GM19043 (cell line): ENCODE measurements around the gene CREB3L4.
A peak's percentile ranks its signal among the peaks of the same experiment; 100 is the strongest.

ENCODE experiments used
- ATAC-seq: cut with Tn5 transposase; IDR thresholded peaks from one replicate; pipeline ENCODE4 v1.9.1; 2021; ENCODE audit warnings: low read depth; ENCODE audit not compliant: unreplicated experiment

Gene CREB3L4, protein sequence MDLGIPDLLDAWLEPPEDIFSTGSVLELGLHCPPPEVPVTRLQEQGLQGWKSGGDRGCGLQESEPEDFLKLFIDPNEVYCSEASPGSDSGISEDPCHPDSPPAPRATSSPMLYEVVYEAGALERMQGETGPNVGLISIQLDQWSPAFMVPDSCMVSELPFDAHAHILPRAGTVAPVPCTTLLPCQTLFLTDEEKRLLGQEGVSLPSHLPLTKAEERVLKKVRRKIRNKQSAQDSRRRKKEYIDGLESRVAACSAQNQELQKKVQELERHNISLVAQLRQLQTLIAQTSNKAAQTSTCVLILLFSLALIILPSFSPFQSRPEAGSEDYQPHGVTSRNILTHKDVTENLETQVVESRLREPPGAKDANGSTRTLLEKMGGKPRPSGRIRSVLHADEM

DNA sequence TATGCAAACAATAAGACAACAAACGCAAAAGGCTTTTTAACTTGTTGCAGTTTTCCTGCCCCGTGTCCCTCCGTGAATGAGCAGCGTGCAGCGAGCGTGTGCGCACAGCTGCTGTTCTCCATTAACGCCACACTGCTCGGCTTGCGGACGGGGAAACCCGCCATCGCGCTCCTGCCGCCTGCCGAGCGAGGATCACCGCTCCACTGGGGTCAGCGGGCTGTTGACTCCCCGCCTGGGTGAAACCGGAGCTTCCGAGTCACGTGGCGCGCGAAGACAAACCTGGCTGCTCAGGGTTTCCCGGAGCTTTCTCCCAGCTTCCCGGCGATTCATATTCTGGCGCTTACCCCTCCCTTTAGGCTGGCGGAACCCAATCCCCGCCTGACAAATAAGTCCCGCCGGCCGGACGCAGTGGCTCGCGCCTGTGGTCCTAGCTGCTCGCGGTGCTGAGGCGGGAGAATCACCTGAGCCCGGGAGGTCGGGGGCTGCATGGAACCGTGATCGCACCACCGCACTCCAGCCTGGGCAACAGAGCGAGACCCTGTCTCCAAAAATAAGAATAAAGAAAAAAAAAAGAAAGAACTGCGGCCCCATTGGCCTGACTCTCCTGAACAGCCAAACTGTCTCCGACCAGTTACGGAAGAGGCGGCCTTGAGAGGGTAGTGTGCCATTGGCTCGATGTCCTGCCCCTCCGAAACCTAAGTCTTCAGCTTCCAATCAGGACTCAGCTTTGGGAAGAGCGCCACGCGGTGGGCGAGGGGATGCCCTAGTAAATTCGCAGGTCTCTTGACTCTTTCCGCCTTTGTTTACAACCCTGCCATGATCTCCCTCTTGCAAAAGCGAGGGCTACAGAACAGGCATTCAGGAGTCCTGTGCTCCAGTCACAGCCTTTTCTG lies at the start of gene CREB3L4:
TSS of gene CREB3L4 (plus strand) at position 796 of the 893 bp plus-strand sequence. CDS start 624 bp downstream, outside the sequence.
- ATAC-seq, result peak; percentile 80

DNA sequence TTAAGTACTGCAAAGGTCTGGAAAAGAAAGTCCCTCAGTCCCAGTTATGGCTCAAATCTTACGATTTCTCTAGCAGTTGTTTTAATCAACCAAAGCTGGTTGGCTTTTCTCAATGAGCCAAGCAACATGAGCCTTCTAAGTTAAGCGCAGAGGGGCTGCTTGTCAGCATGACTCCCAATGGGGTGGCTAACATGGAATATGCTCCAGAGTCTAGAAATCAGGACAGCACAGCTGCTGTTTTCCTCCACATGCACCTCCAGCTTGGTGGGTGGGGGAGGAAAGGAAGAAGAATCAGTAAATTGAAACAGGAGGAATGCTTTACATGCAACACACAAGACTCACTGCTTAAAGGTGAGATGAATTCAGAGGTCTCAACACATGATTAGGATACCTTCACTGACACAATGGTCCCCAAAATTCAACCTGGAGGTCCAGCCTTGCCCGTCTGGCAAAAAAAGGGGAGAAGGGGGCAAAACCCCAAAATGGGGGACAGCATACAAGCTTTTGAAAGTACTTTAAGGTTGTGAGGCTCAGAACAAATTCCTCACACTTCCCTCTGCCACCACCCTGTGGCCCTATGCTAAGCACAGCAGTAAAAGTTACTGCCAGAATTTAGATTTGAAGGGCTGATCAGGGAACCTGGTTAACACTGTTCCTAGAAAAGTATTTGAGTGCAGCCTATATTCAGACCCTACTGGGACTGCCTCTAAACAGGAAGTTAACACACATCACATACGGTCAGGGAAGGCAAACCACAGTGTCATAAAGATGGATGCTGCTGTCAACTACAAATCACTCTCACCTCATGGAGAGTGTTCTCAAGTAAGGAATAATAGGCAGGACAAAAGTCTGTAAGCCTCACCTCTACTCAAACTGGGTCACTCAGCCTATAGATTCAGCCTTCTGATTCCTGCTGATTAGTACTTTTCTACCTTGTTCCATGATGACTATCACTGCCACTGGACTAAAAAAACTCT lies 47.5 kb upstream of the CREB3L4 start:
- ATAC-seq, result no peak

DNA sequence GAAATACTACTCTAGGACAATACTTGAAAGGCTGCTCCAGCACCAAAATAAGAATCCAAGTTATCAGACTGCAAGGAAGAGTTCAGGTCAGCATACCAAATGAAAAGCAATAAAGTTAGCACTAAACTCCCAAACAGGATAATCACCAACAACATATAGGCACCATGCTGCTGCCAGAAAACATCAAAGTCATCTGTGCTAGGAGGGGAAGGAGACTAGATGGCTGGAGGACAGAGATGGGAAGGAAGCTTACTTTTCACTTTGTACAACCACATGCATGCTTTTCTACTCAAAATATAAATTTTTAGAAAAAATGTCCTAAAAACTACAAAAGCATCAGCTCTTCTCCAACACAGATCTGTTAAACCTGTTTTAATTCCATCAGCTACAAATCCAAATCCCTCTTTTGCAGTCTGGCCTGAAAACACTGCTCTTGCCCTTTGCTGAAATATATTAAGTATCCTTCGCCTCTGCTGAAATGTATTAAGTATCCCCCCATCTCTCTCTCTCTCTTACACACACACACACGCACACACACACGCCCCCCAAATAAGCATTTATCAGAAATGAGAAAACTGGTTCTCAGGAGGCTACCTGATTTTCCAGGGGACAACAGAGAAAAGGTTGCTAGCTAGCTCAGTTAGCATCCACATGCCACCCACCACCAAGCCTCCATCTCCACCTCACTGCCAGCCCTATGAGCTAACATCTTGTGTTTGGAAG lies 46.5 kb upstream of the CREB3L4 start:
- no peak for ATAC-seq

DNA sequence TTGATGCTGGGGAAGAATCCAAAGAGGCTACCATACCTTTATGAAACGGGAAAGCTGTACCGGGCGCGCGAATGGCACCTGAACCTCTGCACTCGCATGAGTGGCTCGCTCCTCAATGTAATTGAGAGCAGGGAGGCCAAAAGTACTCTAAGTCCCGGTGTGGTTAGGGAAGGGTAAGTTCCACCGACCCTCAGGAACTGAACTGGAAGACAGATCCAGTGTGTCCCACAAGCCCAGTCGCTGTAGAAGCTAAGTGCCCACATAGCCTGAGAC lies 46.0 kb upstream of the CREB3L4 start:
- no peak for ATAC-seq

DNA sequence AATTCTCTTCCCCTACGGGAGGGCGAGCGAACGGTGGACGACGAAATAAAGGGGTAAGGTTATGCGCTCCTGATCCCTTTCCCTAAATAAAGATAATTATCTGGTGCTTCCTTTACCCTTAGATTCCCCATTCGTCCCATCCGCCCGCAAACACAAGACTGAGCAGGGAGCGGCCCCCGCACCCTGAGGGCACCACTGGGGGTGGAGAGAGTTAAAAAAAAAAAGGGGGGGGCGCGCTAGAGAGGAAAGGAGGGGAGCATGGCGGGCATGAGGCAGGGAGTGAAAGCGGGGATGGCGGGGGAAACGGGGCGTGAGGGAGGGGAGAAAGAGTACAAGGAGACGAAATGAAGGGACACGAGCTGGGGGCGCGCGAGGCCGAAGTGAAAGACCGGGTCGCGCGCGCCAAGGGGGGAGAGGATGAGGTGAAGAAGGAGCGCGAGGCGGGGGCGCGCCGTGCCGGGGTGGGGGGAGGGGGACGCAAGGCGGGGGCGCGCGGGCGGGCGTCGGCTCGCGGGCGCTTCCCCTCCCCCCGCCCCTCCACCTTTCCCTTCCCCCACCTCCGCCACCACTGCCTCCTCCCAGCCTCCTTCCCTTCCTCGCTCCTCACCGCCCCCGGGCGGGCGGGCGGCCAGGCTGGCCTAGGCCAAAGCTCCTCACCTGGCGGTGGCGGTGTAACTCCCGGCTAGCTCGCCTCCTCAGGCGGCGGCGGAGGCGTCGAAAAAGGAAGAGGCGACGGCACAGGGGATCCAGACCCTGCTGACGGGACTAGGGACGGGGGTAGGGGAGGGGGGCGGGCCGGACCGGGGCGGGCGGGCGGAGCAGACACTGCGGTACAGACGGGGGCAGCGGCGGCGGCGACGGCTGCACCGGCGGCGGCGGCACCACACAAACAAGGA lies 45.4 kb upstream of the CREB3L4 start:
- ATAC-seq, result peak; percentile 21

DNA sequence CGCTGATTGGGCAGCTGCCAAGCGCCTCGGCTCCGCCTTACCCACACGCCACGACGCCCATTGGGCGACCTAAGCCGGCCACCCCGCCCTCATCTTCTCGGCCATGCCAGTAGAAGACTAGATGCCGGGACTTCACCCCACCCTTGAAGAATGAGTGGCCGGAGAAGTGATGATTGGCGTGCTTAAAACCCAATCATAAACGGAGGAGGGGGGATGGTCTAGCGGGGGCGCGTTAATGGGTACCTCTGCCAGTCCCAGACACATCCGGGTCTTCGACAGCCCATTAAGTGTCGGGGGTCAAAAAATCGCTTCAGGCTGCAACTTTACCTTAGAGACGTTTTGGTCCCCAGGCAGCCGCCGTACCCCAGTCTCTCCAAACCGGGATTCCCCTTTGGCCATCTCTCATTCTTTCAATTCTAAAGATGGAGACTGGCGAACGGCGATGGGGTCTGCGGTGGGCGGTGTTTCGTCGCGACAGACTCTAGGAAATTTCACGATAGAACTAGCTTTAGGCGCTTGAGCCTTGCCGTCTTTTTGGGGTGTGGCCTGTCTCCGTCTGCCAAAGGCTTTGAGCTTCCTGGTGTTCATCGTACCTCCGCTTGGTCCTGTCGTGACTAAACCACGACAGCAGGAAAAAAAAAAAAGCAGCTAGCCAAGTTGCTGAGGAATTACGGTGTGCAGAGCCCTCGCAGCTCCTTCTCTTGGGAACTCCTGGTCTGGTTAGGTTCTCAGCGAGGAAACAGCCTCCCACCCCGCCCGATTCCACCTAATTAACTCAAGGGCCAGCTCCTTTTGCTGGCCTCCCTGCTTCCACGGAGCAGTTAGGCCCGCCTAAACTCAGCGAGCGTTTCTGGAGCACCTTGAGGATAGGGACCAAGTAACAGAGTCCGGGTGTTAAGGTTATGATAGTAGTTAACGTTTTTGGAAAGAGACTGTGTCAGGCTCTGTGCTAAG lies 44.5 kb upstream of the CREB3L4 start, which contains the start of gene GATAD2B:
TSS of gene GATAD2B (minus strand) at position 1 of the 954 bp plus-strand sequence. CDS start 94,625 bp downstream, outside the sequence.
- peak; percentile 93 for ATAC-seq

DNA sequence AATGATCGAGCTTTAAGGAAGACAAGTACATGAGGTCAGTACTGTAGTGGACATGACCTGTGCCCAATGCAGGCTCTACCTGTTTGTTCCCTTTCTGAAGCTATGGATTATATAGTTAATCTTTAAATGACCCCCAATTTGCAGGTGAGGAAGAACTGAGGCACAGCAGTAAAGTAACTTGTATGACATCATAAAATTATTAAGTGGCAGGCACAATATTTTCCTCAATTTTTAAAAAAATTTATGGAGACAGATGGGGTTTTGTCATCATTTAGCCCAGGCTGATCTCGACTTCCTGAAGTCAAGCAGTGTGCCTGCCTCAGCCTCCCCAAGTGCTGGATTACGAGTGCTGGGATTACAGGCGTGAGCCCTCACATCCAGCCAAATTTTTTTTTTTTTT lies 41.3 kb upstream of the CREB3L4 start:
- ATAC-seq, result no peak

DNA sequence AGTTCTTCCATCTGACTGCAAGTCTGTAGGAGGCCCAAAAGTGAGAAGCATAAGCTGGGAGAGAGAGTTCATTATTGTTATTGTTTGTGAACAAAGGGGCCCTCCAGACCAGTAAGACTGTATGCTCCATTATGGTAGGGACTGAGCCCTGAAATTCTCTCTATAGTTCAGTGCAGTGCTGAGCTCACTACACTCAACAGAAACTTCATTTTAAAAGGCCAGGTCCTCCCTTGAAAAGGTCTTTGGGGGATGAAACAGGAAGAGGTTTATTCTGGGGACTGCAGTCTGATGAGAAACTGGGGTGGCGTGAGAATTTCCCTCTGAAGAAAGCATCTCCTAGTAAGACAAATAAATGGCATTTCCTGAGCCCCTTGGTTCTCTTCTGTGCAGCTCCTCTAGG lies 39.5 kb upstream of the CREB3L4 start:
- no peak for ATAC-seq

DNA sequence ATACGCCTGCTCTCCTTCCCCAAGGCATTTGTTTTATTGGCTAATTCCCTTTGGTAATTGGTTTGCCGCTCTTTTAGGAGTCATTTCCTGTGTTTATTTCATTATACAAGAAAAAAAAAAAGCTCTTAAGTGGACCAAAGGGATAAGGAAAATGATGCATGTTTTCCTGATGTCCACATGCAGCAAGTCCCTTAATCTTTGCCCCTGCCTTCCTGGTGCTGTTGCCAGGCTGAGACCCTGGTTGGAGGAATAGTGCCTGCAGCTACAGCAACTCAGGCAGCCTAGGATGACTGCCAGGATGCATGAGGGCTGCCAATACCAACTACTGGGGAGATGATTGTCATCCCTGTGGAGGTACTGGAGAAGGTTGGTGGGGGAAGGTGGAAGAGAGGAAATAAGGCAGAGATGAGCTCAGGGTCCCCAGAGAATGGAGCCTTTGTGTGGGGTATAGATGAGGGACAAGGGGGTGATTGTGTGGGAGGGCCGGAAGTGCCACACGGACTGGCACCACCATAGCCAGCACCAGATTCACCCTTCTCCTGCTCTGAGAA lies 38.8 kb upstream of the CREB3L4 start:
- no peak for ATAC-seq

DNA sequence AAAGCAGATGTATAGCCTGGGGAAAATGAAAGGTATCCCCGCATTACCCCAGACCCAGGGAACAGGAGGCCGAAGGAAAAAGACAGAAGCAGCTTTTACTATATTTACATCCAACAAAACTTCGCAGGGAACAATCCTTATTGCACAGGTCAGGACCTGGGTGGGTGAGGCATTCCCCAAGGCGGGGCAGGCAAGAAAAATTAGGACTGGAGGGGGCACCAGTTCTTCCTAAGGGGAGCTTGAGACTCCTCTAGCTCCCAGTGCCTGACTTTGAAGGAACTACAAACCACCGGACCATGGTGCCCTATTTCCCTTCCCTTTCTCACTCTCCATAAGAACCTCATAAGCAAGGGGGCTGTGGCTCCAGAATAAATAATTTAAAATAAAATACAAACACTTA lies 38.3 kb upstream of the CREB3L4 start:
- no peak for ATAC-seq

DNA sequence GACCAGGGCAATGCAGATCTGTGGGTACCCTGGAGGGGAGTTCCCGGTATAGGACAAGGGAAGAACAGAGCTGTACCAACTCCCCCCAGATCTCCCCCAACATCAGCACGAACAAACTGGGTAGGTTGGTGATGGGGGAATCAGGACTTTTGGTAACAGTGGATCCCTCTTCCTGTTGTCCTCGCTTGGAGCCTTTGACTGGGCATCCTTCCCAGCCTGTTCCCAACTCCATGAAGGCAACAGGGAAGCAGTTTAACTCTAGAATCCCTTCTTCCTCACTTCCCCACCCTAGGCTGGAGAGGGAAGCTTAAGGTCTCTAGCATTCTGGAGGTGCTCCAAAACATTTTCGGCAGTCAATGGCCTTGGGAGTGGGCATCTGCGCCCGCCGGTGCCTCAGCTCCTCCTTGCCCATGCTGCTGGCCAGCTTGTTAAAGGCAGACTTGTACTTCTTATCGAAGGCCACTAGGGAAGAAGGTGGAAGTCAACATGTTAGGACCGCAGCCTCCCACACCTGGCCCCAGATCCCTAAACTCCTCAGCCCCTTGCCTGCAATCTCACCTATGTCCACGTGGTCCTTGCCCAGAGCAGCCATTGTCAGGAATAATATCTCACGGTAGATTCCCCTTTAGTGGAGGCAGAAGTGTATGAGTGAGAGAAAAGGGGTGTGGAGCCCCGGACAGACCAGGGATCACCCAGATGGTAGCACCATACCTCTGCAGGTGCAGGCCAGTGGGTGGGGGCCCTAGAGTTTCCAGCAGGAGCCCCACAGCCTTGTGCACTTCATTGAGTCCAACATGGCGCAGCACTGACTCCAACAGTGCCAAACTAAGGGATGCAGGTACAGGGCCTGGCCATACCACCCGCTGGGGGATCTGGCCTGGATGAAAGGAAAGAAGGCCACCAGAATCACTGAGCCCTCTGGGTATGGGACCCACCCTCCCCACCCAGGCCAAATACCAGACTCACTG lies 37.4 kb upstream of the CREB3L4 start:
- no peak for ATAC-seq

DNA sequence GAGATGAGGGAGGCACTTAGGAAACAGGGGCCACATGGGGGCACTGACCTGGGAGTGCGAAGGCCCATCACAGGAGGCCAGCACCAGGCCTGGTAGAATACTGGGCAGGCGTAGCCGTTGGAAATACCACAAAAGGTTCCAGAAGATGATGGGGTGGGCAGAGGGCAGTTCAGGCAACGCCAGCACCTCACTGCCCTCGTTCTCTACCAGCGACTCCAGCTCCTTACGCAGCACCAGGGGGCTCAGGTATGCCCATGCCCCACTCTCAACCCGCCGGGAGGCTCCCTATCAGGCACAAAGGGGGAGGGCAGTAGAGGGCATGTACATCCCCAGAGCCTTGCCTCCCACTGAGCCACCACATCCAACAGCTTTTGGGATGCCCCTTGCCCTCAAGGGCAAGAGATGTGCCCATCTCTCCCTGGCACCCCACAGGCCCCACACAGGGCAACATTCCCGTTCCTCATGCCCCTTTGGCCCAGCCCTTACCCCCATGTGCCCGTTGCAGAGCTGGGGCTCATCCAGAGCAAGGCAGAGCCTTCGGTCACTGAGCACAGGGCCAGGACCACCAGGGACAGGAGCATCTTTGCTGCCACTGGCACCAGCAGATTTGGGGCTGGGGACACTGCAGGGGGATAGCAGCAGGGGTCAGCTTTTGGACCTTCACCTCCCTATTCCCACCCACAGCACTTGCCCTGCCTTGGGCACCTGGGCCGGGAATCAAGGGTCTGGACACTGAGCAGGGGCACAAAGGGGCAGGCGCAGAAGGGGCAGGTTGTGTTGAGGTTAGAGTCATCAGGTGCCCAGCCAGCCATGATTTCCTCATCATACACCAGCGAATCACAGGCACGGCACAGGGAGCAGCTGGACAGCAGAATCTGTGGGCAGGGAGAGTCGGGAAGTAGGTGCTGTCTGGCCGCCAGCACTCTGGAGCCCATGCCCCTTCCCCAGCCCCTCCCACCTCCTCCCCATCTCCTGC lies 35.3 kb upstream of the CREB3L4 start:
- no peak for ATAC-seq

DNA sequence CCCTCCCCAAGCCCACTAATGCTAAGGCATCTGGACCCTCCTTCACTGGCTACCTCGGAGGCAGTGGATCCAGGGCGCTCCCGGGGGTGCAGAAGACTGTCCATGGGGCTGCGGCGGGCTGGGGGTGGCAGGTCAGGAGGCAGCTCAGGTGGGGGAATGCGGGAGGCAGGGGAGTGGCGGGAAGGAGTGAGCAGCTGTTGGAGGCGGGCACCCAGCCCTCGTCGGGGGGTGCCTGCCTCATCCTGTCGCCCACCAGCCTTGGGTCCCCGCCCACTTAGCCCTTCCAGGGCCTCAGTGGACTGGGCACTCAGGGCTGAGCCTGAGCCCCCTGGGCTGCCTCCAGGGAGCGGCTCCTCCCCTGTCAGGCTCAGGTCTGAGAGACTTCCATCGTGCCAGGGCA lies 34.3 kb upstream of the CREB3L4 start:
- no peak for ATAC-seq

DNA sequence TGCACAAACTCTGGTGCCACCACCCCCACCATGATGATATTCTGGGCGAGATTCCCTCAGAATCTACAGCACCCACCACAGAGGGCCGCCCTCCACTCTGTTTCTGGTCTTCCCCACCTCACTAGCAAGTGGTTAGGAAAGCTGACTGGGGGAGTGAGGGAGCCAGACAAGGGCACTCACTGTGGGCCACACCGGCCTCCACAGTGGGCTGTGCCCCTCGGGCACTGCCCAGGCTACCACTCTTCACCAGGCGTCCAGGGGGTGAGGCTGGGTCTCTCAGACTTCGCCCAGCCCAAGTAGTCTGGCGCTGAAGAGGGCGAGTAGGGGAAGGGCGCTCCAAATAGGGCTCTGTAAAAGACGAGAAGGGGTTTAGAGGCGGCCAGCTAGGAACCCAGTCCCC lies 33.7 kb upstream of the CREB3L4 start:
- no peak for ATAC-seq

DNA sequence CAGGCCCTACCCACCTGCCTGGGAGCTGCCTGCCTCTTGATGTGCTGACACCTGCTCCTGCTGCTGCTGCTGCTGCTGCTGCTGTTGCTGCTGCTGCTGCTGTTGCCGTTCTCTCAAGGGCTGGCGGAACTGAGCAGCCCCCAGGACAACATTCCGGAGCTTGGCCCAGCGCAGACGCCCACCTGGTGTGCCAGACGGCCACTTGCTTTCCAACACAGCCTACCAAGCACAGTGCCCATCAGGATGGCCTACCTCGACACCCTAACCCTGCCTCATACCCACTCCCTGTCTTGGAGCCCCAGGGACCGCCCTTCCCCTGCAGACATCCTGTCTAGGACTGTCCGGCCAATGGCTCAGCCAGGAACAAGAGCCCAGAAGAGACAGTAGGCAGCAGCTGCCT lies 33.0 kb upstream of the CREB3L4 start:
- ATAC-seq, result no peak
